Testis (tissue), 3 donors: ENCODE results near the gene DAPK3. TPM values are rescaled to one million over a fixed set of nuclear protein-coding genes. Genes with fewer than 3 reads are reported as not detected.
A peak's percentile ranks its signal among the peaks of the same experiment; 100 is the strongest.

Source experiments
- DNase-seq: peaks from one replicate; pipeline ENCODE4 v3.0.0-alpha.2; 2019
- H3K27ac ChIP-seq, 2 donors: fragments of 200-600 bp; sonication (generic); one replicate each; pipeline ENCODE4 v1.5.1; 2019
- H3K27me3 ChIP-seq: fragments of 200-600 bp; sonication (generic); one replicate; pipeline ENCODE4 v1.5.1; 2019
- H3K36me3 ChIP-seq: fragments of 200-600 bp; sonication (generic); one replicate; pipeline ENCODE4 v1.5.1; 2017; ENCODE audit warnings: low read depth; ENCODE audit errors: missing control alignments
- H3K4me1 ChIP-seq: fragments of 200-600 bp; sonication (generic); one replicate; pipeline ENCODE4 v1.5.1; 2019
- H3K4me3 ChIP-seq, 2 donors: fragments of 200-600 bp; sonication (generic); one replicate each; pipeline ENCODE4 v1.5.1; 2017 to 2019
- H3K9me3 ChIP-seq: fragments of 200-600 bp; sonication (generic); one replicate; pipeline ENCODE4 v1.5.1; 2017
- POLR2A ChIP-seq: fragments of 450-650 bp; IDR thresholded peaks from one replicate; pipeline ENCODE4 v1.6.1; 2017; ENCODE audit warnings: antibody characterized with exemption, mild to moderate bottlenecking, moderate library complexity
- WGBS, 2 donors: methylation state at CpG; one replicate each; pipeline ENCODE4 v1.1.5; 2018; 5-methylcytosine and 5-hydroxymethylcytosine counted together
- intact Hi-C: fragments of 100-400 bp; cut with DNase I; formaldehyde crosslinking; loops from one replicate; pipeline ENCODE4 v1.15.1; 2023; ENCODE audit warnings: low total_unique reads
- polyA plus RNA-seq: library from polyadenylated mRNA; stranded (reverse); fragments of 350-450 nt; fragmentation: Illumina TruSeq; extraction: RNeasy Lipid Tissue Mini Kit (QIAGEN cat#74804); gene quantifications from one replicate; pipeline ENCODE4 v1.2.3, GENCODE V29; 2014; ENCODE audit warnings: low read depth, low replicate concordance; ENCODE audit not compliant: insufficient read depth
- total RNA-seq, 2 donors: library from RNA; depleted of rRNA; stranded (reverse); fragments of >200 nt; gene quantifications; one replicate each; pipeline ENCODE4 v1.2.3, GENCODE V29; 2016
- TF ChIP-seq, protein P1 (sequence below), 3 experiments: fragments of 450-650 bp in 2 of 3; fragments of 200-600 bp in 1 of 3; sonication (generic) in 1 of 3; IDR thresholded peaks; one replicate each; pipeline ENCODE4 v1.5.1; 2016 to 2019; ENCODE audit warnings: antibody characterized with exemption in 3 of 3, mild to moderate bottlenecking in 2 of 3, moderate library complexity in 1 of 3

The DAPK3 gene
- total and polyA plus RNA-seq, 3 donors from 2014 or later, result 89.8 to 111 (median 102) TPM

DNA sequence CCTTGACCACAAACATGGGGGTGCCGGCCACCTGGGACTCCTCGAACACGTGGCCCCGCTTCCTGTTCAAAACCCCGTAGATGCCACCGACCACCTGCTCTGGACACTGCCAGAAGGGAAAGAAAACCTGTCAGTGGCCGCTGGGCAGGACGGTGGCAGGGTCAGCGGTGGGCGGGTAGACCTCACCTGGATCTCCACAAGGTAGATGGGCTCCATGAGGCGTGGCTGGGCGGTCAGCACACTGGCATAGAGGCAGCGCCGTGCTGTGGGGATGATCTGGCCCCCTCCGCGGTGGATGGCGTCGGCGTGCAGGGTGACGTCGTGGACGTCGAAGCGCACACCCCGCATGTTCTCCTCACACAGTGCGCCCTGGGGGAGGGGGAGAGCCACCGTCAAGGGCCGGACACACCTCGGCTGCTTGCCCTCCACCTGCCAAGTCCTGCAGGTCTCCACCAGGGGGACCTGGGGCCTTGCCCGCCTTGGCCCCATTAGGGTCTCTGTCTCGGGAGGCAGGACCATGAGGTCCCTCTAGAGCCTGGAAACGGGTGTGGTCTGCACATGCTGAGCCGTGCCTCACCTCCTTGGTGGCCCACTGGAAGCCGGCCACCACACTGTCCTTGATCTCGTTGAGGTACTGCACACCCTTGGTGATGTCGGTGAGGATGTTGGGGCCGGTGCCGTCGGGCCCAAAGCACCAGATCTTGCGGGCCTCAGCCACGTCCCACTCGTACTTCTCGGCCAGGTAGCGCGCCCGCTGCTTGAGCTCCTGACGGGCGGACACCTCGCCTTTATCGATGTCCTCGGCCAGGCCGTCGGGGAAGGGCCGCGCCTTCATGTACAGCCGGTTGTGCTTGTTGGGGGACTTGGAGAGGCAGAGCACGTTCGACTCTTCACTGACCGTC is 6.6 kb upstream of the DAPK3 start:
- no peak overlapping the region for H3K4me3 ChIP-seq
- no peak overlapping the region for H3K27ac ChIP-seq
- H3K36me3 ChIP-seq, result peaks cover 7% of the 10 kb centered on the region
- no peaks in the 10 kb centered on the region for H3K9me3 ChIP-seq
- WGBS, 2 donors, result 86 to 92% methylated on average over 35 to 58 of the region's 59 CpGs
- no peak for DNase-seq
- intact Hi-C loops, result no loop called here
- no peaks in the 10 kb centered on the region for H3K4me1 ChIP-seq
- no peaks in the 10 kb centered on the region for H3K27me3 ChIP-seq
- TF ChIP-seq, protein P1, sequence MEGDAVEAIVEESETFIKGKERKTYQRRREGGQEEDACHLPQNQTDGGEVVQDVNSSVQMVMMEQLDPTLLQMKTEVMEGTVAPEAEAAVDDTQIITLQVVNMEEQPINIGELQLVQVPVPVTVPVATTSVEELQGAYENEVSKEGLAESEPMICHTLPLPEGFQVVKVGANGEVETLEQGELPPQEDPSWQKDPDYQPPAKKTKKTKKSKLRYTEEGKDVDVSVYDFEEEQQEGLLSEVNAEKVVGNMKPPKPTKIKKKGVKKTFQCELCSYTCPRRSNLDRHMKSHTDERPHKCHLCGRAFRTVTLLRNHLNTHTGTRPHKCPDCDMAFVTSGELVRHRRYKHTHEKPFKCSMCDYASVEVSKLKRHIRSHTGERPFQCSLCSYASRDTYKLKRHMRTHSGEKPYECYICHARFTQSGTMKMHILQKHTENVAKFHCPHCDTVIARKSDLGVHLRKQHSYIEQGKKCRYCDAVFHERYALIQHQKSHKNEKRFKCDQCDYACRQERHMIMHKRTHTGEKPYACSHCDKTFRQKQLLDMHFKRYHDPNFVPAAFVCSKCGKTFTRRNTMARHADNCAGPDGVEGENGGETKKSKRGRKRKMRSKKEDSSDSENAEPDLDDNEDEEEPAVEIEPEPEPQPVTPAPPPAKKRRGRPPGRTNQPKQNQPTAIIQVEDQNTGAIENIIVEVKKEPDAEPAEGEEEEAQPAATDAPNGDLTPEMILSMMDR (IDR thresholded peaks at IDR 0.05), result peak in 1 of 3 experiments; percentile 8
- no peak for TF ChIP-seq POLR2A

DNA sequence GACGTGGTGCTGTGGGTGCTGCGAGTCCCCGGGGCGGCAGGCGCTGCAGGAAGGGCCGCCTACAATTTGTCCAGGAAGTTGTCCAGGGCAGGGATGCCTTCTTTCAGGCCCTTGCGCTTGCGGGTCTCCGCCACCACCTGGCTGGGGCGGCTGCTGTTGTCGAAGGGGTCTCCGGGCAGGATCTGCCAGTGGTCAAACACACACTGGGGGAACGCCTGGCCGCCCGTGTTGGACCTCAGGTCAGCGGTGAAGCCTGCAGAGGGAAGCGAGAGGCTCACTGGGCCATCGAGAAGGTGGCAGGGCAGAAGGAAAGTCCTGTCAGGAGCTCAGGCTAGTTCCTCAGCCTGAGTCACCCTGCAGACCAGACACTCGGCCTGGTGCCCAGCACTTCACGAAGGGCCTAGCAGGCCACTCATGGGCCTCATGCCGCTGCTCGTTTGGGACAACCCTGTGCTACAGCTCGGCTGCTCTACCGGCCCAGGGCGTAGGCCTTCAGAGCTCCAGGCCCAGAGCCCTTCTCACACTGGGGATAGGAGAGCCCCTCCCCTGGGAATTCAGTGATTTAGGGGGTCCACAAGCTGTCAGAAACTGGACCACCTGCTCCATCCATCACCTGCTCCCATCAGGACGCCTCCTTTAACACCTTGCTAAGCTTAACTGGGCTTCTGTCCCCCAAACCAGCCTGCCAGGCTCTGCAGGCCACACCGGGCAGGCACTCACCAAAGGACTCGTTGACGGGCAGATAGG is 5.8 kb upstream of the DAPK3 start:
- TF ChIP-seq, protein P1 (IDR thresholded peaks at IDR 0.05), result no peak
- no peak for TF ChIP-seq POLR2A
- H3K4me3 ChIP-seq, result no peak overlapping the region
- no peaks in the 10 kb centered on the region for H3K27me3 ChIP-seq
- DNase-seq, result no peak
- no peaks in the 10 kb centered on the region for H3K4me1 ChIP-seq
- H3K27ac ChIP-seq, result no peak overlapping the region
- H3K9me3 ChIP-seq, result no peaks in the 10 kb centered on the region
- peaks cover 7% of the 10 kb centered on the region for H3K36me3 ChIP-seq
- intact Hi-C loops, result no loop called here
- WGBS, 2 donors, result 86 to 90% methylated on average over 18 to 29 of the region's 29 CpGs

DNA sequence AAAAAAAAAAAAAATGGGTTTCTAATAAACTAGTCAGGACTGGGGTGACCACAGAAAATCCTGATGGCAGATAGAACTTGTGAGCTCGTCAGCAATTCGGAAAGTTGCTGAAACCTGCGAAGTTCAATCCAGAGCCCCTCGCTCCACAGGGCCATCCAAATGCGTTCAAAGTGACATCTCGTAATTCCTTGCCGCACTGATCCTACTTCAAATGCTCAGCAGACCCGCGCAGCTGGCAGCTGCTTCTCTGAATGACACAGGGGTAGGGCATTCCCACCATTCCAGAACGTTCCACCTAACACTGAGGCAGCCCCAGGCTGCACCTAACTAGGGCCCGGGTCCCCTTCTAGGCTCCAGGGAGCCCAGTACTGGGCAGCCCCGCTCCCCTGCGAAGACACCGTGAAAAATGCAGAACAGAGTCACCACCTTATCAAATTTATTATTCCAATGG is 4.8 kb upstream of the DAPK3 start:
- H3K27ac ChIP-seq, result no peak overlapping the region
- no peak overlapping the region for H3K4me3 ChIP-seq
- intact Hi-C loops, result no loop called here
- TF ChIP-seq POLR2A, result no peak
- TF ChIP-seq, protein P1 (IDR thresholded peaks at IDR 0.05), result no peak
- 75 to 76% methylated on average over 10 to 14 of the region's 14 CpGs for WGBS, 2 donors
- H3K4me1 ChIP-seq, result no peaks in the 10 kb centered on the region
- DNase-seq, result no peak
- no peaks in the 10 kb centered on the region for H3K27me3 ChIP-seq
- no peaks in the 10 kb centered on the region for H3K9me3 ChIP-seq
- H3K36me3 ChIP-seq, result peaks cover 7% of the 10 kb centered on the region

DNA sequence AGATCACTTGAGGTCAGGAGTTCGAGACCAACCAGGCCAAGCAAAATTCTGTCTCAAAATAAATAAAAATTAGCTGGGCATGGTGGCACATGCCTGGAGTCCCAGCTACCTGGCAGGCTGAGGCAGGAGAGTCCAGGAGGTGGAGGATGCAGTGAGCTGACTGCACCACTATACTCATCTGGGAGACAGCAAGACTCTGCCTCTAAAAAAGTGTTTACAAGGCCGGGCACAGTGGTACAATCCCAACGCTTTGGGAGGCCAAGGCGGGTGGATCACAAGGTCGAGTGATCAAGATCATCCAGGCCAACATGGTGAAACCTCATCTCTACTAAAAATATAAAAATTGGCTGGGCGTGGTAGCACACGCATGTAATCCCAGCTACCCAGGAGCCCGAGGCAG is 4.2 kb upstream of the DAPK3 start:
- Histone ChIP-seq H3K4me1 (no peaks in the 10 kb centered on the region), H3K4me3 (no peak overlapping the region), H3K27ac (no peak overlapping the region), H3K27me3 (no peaks in the 10 kb centered on the region), H3K36me3 (peaks cover 7% of the 10 kb centered on the region), H3K9me3 (no peaks in the 10 kb centered on the region)
- WGBS, 2 donors, result 77 to 78% methylated on average over 8 of the region's 8 CpGs
- intact Hi-C loops, result no loop called here
- no peak for DNase-seq
- TF ChIP-seq, protein P1 (IDR thresholded peaks at IDR 0.05), result no peak
- TF ChIP-seq POLR2A, result no peak
